Measurements from ENCODE around the gene SIRPG.

- TF ChIP-seq CTCF (IDR thresholded peaks at IDR 0.05) (no peak), RCOR1 (IDR thresholded peaks at IDR 0.05; ENCODE audit: low read length) (no peak), ELF1 (IDR thresholded peaks at IDR 0.05) (no peak), FOXJ3 (CRISPR knock-in tag; IDR thresholded peaks at IDR 0.05) (no peak)
- TF ChIP-seq, protein P1, sequence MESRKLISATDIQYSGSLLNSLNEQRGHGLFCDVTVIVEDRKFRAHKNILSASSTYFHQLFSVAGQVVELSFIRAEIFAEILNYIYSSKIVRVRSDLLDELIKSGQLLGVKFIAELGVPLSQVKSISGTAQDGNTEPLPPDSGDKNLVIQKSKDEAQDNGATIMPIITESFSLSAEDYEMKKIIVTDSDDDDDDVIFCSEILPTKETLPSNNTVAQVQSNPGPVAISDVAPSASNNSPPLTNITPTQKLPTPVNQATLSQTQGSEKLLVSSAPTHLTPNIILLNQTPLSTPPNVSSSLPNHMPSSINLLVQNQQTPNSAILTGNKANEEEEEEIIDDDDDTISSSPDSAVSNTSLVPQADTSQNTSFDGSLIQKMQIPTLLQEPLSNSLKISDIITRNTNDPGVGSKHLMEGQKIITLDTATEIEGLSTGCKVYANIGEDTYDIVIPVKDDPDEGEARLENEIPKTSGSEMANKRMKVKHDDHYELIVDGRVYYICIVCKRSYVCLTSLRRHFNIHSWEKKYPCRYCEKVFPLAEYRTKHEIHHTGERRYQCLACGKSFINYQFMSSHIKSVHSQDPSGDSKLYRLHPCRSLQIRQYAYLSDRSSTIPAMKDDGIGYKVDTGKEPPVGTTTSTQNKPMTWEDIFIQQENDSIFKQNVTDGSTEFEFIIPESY (IDR thresholded peaks at IDR 0.05; ENCODE audit: borderline replicate concordance, low read depth), result no peak
These were observed 13.2 kb downstream of the SIRPG start for GRCh38 chr20:1644101-1644962.
